ENCODE results near the gene SEC11C. TPM values are rescaled to one million over a fixed set of nuclear protein-coding genes. Genes with fewer than 3 reads are reported as not detected.
A peak's percentile ranks its signal among the peaks of the same experiment; 100 is the strongest.

The SEC11C gene
- total RNA-seq, 1 experiment from 2014 or later: 15.8 TPM

DNA sequence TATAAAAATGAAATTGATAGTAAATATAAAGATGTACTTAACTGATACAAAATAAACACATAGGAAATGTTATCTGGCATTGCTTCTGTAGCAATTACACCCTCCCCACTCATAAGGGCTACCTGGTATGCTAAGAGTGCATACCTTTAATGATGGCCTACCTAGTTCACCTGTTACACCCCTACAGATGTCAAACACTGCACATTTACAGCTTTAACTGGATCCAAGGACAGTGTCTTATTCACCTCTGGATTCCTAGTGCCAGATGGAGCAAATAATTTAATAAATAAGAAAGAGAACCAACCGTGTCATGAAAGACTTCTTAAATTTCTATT lies 15.3 kb upstream of the SEC11C start:
- Histone ChIP-seq H3K4me3 (no peak overlapping the region), H2AFZ (no peak overlapping the region), H3K27ac (no peak overlapping the region), H3K9me3 (ENCODE audit: insufficient read depth, low read depth) (no peaks in the 10 kb centered on the region), H3F3A (ENCODE audit: insufficient read depth, low read depth) (no peaks in the 10 kb centered on the region), H4K20me1 (ENCODE audit: insufficient read depth) (no peaks in the 10 kb centered on the region), H3K4me2 (no peak overlapping the region), H3K4me1 (replicated peaks; ENCODE audit: insufficient read depth) (no peaks in the 10 kb centered on the region), H3K27me3 (ENCODE audit: insufficient read depth, low read depth) (peaks cover 48% of the 10 kb centered on the region), H3K79me2 (ENCODE audit: low read depth) (no peaks in the 10 kb centered on the region), H3K36me3 (ENCODE audit: low read depth) (no peaks in the 10 kb centered on the region), H3K9me2 (ENCODE audit: insufficient read depth) (no peaks in the 10 kb centered on the region)
- no TSS peak for BruUV-seq (replicated peaks)
- DNase-seq: peak in 1 of 2 experiments; percentile 23
- ChIA-PET CTCF (no interaction called here), POLR2A (ENCODE audit: unreplicated experiment) (no interaction called here)
- TF ChIP-seq, protein P1, sequence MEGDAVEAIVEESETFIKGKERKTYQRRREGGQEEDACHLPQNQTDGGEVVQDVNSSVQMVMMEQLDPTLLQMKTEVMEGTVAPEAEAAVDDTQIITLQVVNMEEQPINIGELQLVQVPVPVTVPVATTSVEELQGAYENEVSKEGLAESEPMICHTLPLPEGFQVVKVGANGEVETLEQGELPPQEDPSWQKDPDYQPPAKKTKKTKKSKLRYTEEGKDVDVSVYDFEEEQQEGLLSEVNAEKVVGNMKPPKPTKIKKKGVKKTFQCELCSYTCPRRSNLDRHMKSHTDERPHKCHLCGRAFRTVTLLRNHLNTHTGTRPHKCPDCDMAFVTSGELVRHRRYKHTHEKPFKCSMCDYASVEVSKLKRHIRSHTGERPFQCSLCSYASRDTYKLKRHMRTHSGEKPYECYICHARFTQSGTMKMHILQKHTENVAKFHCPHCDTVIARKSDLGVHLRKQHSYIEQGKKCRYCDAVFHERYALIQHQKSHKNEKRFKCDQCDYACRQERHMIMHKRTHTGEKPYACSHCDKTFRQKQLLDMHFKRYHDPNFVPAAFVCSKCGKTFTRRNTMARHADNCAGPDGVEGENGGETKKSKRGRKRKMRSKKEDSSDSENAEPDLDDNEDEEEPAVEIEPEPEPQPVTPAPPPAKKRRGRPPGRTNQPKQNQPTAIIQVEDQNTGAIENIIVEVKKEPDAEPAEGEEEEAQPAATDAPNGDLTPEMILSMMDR (conservative IDR thresholded peaks at IDR 0.05): no peak
- no peak for TF ChIP-seq EZH2 (IDR thresholded peaks at IDR 0.05; ENCODE audit: low read depth)
- intact Hi-C loops (cut with micrococcal nuclease; ENCODE audit: unreplicated experiment): no loop called here

DNA sequence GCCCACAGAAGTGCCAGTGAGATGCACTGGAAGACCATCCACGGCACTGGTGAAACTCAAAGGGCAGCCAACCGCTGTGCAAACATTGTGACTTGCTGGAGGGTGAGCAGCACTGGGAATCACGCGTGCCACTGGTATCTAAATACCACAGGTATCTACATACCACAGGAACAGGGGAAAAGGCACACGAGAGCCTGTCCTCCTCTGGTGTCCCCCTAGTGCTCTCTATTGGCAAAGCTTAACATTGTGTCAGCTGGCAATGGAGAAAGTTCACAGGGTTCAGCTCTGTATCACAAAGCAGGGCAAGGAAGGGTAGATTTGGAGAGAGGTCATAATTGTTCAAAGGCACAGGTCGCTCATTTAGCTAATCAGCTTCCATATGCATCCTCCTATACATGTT lies 12.6 kb upstream of the SEC11C start:
- Histone ChIP-seq H2AFZ (no peak overlapping the region), H3K27ac (no peak overlapping the region), H3K9me3 (ENCODE audit: insufficient read depth, low read depth) (no peaks in the 10 kb centered on the region), H3K4me3 (no peak overlapping the region), H3K9me2 (ENCODE audit: insufficient read depth) (no peaks in the 10 kb centered on the region), H3K4me1 (replicated peaks; ENCODE audit: insufficient read depth) (no peaks in the 10 kb centered on the region), H3K36me3 (ENCODE audit: low read depth) (no peaks in the 10 kb centered on the region), H3F3A (ENCODE audit: insufficient read depth, low read depth) (no peaks in the 10 kb centered on the region), H3K27me3 (ENCODE audit: insufficient read depth, low read depth) (peaks cover 55% of the 10 kb centered on the region), H3K79me2 (ENCODE audit: low read depth) (no peaks in the 10 kb centered on the region), H4K20me1 (ENCODE audit: insufficient read depth) (no peaks in the 10 kb centered on the region), H3K4me2 (no peak overlapping the region)
- TF ChIP-seq, protein P1 (conservative IDR thresholded peaks at IDR 0.05): no peak
- no peak for TF ChIP-seq EZH2 (IDR thresholded peaks at IDR 0.05; ENCODE audit: low read depth)
- CTCF ChIA-PET: no interaction called here
- no peak for DNase-seq
- BruUV-seq (replicated peaks): no TSS peak
- POLR2A ChIA-PET (ENCODE audit: unreplicated experiment): no interaction called here
- intact Hi-C loops (cut with micrococcal nuclease; ENCODE audit: unreplicated experiment): no loop called here

DNA sequence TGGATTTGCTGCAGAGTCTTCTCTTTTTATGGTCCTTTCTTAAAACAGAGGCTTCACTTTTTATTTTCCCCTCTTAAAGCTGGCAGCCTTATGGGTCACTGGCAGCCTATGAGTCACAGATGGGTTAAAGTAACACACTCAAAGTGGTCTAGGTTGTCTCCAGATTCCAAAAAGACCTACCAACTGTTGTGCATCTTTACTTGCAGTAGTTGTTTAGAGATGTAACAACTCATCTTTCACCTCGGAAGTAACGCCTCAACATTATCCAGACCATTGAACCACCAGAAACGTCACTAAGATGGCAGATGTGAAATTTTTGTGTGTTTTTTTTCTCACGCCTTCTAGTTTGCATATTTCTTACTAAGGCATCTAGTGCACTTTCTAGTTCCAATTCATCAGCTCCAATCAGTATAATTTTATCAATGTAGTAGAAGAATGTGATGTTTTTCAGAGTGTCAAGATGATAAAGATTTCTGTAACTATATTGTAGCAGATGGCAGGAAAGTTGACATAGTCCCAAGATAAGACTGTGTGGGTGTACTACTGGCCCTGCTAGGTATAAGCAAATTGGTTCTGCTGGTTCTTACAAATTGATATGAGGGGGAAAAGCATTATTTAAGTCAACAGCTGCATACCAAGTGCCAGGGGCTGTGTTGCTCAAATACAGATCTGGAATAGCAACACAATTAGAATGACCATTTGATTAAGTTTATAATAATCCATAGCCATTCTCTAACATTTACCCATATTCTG lies 9.6 kb upstream of the SEC11C start:
- CTCF ChIA-PET: no interaction called here
- H3K4me2 ChIP-seq: no peak overlapping the region
- BruUV-seq (replicated peaks): no TSS peak
- H3K27ac ChIP-seq: no peak overlapping the region
- H3K4me3 ChIP-seq: no peak overlapping the region
- peaks cover 7% of the 10 kb centered on the region; the same call in 1 of the 2 replicates for H3F3A ChIP-seq (ENCODE audit: insufficient read depth, low read depth)
- H2AFZ ChIP-seq: no peak overlapping the region
- peaks cover 68% of the 10 kb centered on the region for H3K27me3 ChIP-seq (ENCODE audit: insufficient read depth, low read depth)
- no peaks in the 10 kb centered on the region for H3K9me2 ChIP-seq (ENCODE audit: insufficient read depth)
- intact Hi-C loops (cut with micrococcal nuclease; ENCODE audit: unreplicated experiment): no loop called here
- no peaks in the 10 kb centered on the region for H3K9me3 ChIP-seq (ENCODE audit: insufficient read depth, low read depth)
- DNase-seq: no peak
- peaks cover 10% of the 10 kb centered on the region for H3K4me1 ChIP-seq (replicated peaks; ENCODE audit: insufficient read depth)
- H3K36me3 ChIP-seq (ENCODE audit: low read depth): no peaks in the 10 kb centered on the region
- POLR2A ChIA-PET (ENCODE audit: unreplicated experiment): no interaction called here
- H3K79me2 ChIP-seq (ENCODE audit: low read depth): no peaks in the 10 kb centered on the region
- TF ChIP-seq, protein P1 (conservative IDR thresholded peaks at IDR 0.05): no peak
- no peak for TF ChIP-seq EZH2 (IDR thresholded peaks at IDR 0.05; ENCODE audit: low read depth)
- no peaks in the 10 kb centered on the region for H4K20me1 ChIP-seq (ENCODE audit: insufficient read depth)

All from PC-9 (cell line).